Esophagus squamous epithelium (tissue), 5 donors: ENCODE measurements around the gene BANP. TPM values are rescaled to one million over a fixed set of nuclear protein-coding genes. Genes with fewer than 3 reads are reported as not detected.

Experiments
- DNase-seq: peaks from one replicate; lab custom pipeline; 2025; lab: John Stamatoyannopoulos, UW
- H3K27ac ChIP-seq, 4 donors: fragments of 200-600 bp; sonication (generic); one replicate each; pipeline ENCODE4 v1.5.1; 2016 to 2019; ENCODE audit warnings: mild to moderate bottlenecking in 1 of 4
- H3K27me3 ChIP-seq, 4 donors: fragments of 200-600 bp; sonication (generic); 1 replicate in 3 of 4; 2 replicates in 1 of 4; pipeline versions ENCODE4 v1.5.1 to v1.6.0; 2017 to 2021; ENCODE audit warnings: antibody characterized with exemption in 1 of 4
- H3K36me3 ChIP-seq, 3 donors: fragments of 200-600 bp; sonication (generic); one replicate each; pipeline ENCODE4 v1.5.1; 2016 to 2019
- H3K4me1 ChIP-seq, 3 donors: fragments of 200-600 bp; sonication (generic); one replicate each; pipeline ENCODE4 v1.5.1; 2017 to 2019
- H3K4me3 ChIP-seq, 4 donors: fragments of 200-600 bp; sonication (generic); 1 replicate in 3 of 4; 2 replicates in 1 of 4; pipeline ENCODE4 v1.5.1; 2016 to 2019; ENCODE audit warnings: mild to moderate bottlenecking in 2 of 4, moderate library complexity in 1 of 4
- H3K9me3 ChIP-seq, 3 donors: fragments of 200-600 bp; sonication (generic); one replicate each; pipeline ENCODE4 v1.5.1; 2016 to 2019
- POLR2A ChIP-seq, 4 donors: fragments of 450-650 bp; IDR thresholded peaks; one replicate each; pipeline ENCODE4 v1.6.1; 2017; ENCODE audit warnings: antibody characterized with exemption in 4 of 4, mild to moderate bottlenecking in 4 of 4, moderate library complexity in 3 of 4
- WGBS, 2 donors: methylation state at CpG; one replicate each; pipeline ENCODE4 v1.1.5; 2018; 5-methylcytosine and 5-hydroxymethylcytosine counted together
- intact Hi-C: fragments of 100-400 bp; cut with DNase I; formaldehyde crosslinking; loops from one replicate; pipeline ENCODE4 v1.15.0; 2022
- total RNA-seq, 4 donors: library from RNA; depleted of rRNA; stranded (reverse); fragments of >200 nt; gene quantifications; one replicate each; pipeline ENCODE4 v1.1.0, GENCODE V29; 2016
- TF ChIP-seq, protein P1 (sequence below), 6 experiments: fragments of 450-650 bp in 4 of 6; fragments of 200-600 bp in 2 of 6; sonication (generic) in 2 of 6; IDR thresholded peaks; one replicate each; pipeline ENCODE4 v1.5.1; 2016 to 2019; ENCODE audit warnings: antibody characterized with exemption in 6 of 6, mild to moderate bottlenecking in 4 of 6, moderate library complexity in 4 of 6
- donor health status: DM: yes; HTN: yes; CAD: no.

BANP gene
- total RNA-seq, 4 donors from 2014 or later, result 13.8 to 19.9 (median 14.1) TPM

DNA sequence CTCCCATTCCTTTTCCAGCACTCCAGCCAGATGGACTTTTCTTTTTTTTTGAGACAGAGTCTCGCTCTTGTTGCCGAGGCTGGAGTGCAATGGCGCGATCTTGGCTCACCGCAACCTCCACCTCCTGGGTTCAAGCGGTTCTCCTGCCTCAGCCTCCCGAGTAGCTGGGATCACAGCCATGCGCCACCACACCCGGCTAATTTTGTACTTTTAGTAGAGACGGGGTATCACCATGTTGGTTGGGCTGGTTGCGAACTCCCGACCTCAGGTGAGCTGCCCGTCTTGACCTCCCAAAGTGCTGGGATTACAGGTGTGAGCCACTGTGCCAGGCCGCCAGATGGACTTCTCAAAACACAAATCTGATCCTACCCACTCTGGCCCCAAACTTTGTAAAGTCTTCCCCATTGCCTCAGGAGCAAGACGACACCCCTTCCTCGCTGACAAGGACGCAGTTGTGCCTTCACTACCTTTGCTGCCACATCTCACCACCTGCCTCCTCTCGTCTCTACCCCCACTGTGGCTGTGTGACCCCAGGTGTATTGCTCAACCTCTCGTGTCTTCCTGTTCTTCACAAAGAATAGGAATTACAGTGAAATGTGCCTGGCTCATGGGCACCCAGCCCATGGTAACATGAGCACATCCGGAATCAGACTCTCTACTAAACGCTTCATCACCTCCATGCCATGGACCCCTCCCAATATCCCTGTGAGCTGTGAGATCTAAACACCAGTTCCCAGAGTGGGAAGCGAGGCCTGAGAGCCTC lies 3.7 kb upstream of the BANP start:
- intact Hi-C loops, result no loop called here
- H3K9me3 ChIP-seq, result no peaks in the 10 kb centered on the region
- H3K27me3 ChIP-seq, result no peaks in the 10 kb centered on the region
- WGBS, 2 donors, result 81 to 88% methylated on average over 15 to 22 of the region's 22 CpGs
- peak overlapping the region in 1 of 4 donors; percentile 58 for H3K27ac ChIP-seq
- no peaks in the 10 kb centered on the region for H3K36me3 ChIP-seq
- H3K4me3 ChIP-seq, result no peak overlapping the region
- no peak for TF ChIP-seq POLR2A (IDR thresholded peaks at IDR 0.05)
- TF ChIP-seq, protein P1, sequence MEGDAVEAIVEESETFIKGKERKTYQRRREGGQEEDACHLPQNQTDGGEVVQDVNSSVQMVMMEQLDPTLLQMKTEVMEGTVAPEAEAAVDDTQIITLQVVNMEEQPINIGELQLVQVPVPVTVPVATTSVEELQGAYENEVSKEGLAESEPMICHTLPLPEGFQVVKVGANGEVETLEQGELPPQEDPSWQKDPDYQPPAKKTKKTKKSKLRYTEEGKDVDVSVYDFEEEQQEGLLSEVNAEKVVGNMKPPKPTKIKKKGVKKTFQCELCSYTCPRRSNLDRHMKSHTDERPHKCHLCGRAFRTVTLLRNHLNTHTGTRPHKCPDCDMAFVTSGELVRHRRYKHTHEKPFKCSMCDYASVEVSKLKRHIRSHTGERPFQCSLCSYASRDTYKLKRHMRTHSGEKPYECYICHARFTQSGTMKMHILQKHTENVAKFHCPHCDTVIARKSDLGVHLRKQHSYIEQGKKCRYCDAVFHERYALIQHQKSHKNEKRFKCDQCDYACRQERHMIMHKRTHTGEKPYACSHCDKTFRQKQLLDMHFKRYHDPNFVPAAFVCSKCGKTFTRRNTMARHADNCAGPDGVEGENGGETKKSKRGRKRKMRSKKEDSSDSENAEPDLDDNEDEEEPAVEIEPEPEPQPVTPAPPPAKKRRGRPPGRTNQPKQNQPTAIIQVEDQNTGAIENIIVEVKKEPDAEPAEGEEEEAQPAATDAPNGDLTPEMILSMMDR (IDR thresholded peaks at IDR 0.05), result no peak
- H3K4me1 ChIP-seq, result peaks cover 5 to 31% (median 6%) of the 10 kb centered on the region in 3 donors
- DNase-seq, result no peak

DNA sequence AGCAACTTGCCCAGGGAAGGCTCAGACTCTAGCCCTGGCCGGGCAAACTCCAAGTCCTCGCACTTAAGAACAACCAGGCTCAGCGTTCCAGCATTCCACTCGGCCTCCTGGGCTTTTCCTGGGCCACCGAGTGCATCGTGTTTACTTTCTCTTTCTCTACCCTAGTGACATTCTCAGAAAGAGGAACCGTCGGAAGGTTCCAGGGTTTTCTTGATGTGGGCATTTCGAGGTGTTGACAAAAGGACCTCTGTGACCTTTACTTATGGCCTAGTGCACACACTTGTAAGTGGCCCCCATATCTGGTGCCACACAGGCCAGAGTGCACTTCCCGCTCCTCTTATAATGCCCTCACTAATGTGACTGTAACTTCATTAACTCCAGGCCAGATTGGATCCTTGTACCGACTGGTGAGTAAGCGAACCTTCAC lies 3.1 kb upstream of the BANP start:
- WGBS, 2 donors, result 58 to 65% methylated on average over 8 to 12 of the region's 12 CpGs
- H3K4me1 ChIP-seq, result peaks cover 11 to 37% (median 12%) of the 10 kb centered on the region in 3 donors
- H3K9me3 ChIP-seq, result no peaks in the 10 kb centered on the region
- no peak for DNase-seq
- no peak overlapping the region for H3K4me3 ChIP-seq
- no peaks in the 10 kb centered on the region for H3K36me3 ChIP-seq
- TF ChIP-seq, protein P1 (IDR thresholded peaks at IDR 0.05), result no peak
- TF ChIP-seq POLR2A (IDR thresholded peaks at IDR 0.05), result no peak
- intact Hi-C loops, result no loop called here
- peak overlapping the region in 1 of 4 donors; percentile 58 for H3K27ac ChIP-seq
- H3K27me3 ChIP-seq, result no peaks in the 10 kb centered on the region

DNA sequence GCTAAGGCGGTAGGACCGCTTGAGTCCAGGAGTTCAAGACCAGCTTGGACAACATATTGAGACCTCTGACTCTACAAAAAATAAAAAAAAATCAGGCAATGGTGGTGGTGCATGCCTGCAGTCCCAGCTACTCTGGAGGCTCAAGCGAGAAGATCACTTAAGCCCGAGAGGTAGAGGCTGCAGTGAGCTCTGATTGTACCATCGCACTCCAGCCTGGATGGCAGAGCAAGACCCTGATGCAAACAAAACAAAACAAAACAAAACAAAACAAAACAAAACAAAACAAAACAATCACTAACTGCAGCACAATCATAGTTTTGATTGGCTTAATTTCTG lies 2.5 kb upstream of the BANP start:
- no peaks in the 10 kb centered on the region for H3K36me3 ChIP-seq
- no peaks in the 10 kb centered on the region for H3K27me3 ChIP-seq
- no peak overlapping the region for H3K27ac ChIP-seq

DNA sequence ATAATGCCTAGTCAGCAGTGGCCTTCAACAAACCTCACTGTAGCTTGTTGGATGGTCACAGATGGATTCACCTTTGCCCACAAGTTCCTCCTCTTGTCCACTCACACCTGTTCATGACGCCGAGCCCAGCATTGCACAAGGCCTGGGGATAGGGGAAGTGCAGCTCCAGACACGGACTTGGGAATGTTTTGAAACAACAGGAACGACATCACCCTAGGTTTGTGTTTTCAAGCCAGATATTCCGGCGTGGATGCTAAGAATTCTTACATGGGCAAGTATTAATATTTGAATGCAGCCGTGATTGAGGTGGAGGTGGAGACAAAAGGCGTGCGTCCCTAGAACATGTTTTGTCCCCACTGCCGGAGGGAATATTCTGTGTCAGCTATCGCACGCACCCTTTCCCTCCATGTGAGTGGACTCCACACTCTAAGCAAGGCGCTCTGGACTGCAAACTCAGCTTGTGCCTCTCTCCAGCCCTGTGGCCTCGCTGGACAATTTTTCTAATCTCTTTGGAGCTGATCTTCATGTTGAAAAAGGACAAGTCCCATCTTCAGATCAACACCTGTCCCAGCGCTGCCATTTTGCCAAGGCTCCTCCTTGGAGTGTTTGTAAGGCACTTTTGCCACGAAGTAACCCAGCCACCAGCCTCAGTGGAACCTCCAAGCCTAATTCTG lies 2.0 kb upstream of the BANP start:
- Histone ChIP-seq H3K36me3 (peaks cover 0 to 1% (median 0%) of the 10 kb centered on the region in 3 donors), H3K27me3 (no peaks in the 10 kb centered on the region), H3K27ac (peak overlapping the region in 1 of 4 donors; percentile 18), H3K4me3 (no peak overlapping the region), H3K9me3 (no peaks in the 10 kb centered on the region), H3K4me1 (peaks cover 19 to 48% (median 19%) of the 10 kb centered on the region in 3 donors)
- 85 to 86% methylated on average over 14 to 16 of the region's 16 CpGs for WGBS, 2 donors
- intact Hi-C loops, result no loop called here
- TF ChIP-seq POLR2A (IDR thresholded peaks at IDR 0.05), result no peak
- TF ChIP-seq, protein P1 (IDR thresholded peaks at IDR 0.05), result no peak
- no peak for DNase-seq

More for the DNA sequence above, 2.5 kb upstream of the BANP start:
- peaks cover 17 to 43% (median 17%) of the 10 kb centered on the region in 3 donors for H3K4me1 ChIP-seq
- WGBS, 2 donors, result 94 to 96% methylated on average over 5 of the region's 5 CpGs
- H3K4me3 ChIP-seq, result no peak overlapping the region
- no peak for DNase-seq
- intact Hi-C loops, result no loop called here
- no peak for TF ChIP-seq POLR2A (IDR thresholded peaks at IDR 0.05)
- TF ChIP-seq, protein P1 (IDR thresholded peaks at IDR 0.05), result no peak
- no peaks in the 10 kb centered on the region for H3K9me3 ChIP-seq
